HEK293T (cell line): Measurements from ENCODE around the gene BCL2.

Experiments
- FOXA1 ChIP-seq: fragments of 450-650 bp; IDR thresholded peaks from 2 replicates; pipeline ENCODE4 v1.6.1; 2016; ENCODE audit warnings: mild to moderate bottlenecking
- FOXM1 ChIP-seq: fragments of 450-650 bp; IDR thresholded peaks from 2 replicates; pipeline ENCODE4 v1.6.1; 2017; ENCODE audit warnings: mild to moderate bottlenecking, borderline replicate concordance
- SP1 ChIP-seq: fragments of 450-650 bp; IDR thresholded peaks from 2 replicates; pipeline ENCODE4 v1.6.1; 2017
- SUZ12 ChIP-seq: fragments of 450-650 bp; IDR thresholded peaks from 2 replicates; pipeline ENCODE4 v1.6.1; 2016; ENCODE audit warnings: mild to moderate bottlenecking
- TF ChIP-seq, protein P1 (sequence below): fragments of 450-650 bp; IDR thresholded peaks from 2 replicates; pipeline ENCODE4 v1.6.1; 2016

DNA sequence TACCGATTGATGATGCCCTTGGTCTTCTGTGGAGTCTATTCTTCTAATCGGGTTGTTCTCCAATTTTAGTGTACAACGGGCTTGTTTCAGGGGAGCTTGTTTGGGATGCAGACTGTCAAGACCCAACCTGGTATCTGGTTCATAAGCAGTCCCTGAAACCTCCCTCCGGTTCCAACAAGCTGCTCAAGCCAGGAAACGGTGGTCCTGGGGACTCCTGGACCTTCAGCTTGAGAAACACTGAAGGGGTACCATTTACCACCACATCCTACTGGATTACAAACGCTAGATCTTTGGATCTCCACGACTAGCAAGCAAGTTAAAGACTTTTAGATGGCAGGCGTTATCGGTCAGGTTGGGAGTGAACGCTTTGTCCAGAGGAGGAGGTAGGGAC lies 2.0 kb downstream of the BCL2 start:
- TF ChIP-seq, protein P1, sequence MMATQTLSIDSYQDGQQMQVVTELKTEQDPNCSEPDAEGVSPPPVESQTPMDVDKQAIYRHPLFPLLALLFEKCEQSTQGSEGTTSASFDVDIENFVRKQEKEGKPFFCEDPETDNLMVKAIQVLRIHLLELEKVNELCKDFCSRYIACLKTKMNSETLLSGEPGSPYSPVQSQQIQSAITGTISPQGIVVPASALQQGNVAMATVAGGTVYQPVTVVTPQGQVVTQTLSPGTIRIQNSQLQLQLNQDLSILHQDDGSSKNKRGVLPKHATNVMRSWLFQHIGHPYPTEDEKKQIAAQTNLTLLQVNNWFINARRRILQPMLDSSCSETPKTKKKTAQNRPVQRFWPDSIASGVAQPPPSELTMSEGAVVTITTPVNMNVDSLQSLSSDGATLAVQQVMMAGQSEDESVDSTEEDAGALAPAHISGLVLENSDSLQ, result no peak
- TF ChIP-seq SP1 (no peak), SUZ12 (no peak), FOXM1 (no peak), FOXA1 (no peak)
